Esophagus squamous epithelium (tissue), 4 donors: ENCODE measurements around the gene CRYAA.
"Not testable (repeated sequence)": the region's sequence is repeated elsewhere in the genome, so short reads cannot be mapped to it uniquely, and the experiment has no call there.

Experiments used
- POLR2A ChIP-seq, 4 donors: fragments of 450-650 bp; IDR thresholded peaks; one replicate each; pipeline ENCODE4 v1.6.1; 2017; ENCODE audit warnings: antibody characterized with exemption in 4 of 4, mild to moderate bottlenecking in 4 of 4, moderate library complexity in 3 of 4
- TF ChIP-seq, protein P1 (sequence below), 6 experiments: fragments of 450-650 bp in 4 of 6; fragments of 200-600 bp in 2 of 6; sonication (generic) in 2 of 6; IDR thresholded peaks; one replicate each; pipeline ENCODE4 v1.5.1; 2016 to 2019; ENCODE audit warnings: antibody characterized with exemption in 6 of 6, mild to moderate bottlenecking in 4 of 6, moderate library complexity in 4 of 6

DNA sequence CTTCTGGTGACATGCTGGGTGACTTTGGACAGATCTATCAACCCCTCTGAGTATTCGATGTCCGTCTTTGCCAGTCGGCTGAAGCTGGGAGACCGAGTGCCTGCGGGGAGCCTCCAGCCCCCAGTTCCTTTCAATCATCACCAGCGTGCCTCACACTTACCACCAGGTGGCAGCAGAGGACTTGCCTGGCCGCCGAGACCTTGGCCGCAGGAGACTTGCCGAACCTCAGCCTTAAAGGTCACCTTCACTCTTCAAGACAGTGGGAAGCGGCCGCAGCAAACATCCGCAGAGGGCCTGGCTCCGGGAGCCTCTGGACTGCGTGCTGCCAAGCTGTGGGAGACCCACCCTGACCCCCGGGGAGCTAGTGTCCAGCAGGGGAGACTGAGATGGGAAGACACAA, 7.8 kb downstream of the CRYAA start:
- TF ChIP-seq, protein P1, sequence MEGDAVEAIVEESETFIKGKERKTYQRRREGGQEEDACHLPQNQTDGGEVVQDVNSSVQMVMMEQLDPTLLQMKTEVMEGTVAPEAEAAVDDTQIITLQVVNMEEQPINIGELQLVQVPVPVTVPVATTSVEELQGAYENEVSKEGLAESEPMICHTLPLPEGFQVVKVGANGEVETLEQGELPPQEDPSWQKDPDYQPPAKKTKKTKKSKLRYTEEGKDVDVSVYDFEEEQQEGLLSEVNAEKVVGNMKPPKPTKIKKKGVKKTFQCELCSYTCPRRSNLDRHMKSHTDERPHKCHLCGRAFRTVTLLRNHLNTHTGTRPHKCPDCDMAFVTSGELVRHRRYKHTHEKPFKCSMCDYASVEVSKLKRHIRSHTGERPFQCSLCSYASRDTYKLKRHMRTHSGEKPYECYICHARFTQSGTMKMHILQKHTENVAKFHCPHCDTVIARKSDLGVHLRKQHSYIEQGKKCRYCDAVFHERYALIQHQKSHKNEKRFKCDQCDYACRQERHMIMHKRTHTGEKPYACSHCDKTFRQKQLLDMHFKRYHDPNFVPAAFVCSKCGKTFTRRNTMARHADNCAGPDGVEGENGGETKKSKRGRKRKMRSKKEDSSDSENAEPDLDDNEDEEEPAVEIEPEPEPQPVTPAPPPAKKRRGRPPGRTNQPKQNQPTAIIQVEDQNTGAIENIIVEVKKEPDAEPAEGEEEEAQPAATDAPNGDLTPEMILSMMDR (IDR thresholded peaks at IDR 0.05) = not testable (repeated sequence)
- TF ChIP-seq POLR2A (IDR thresholded peaks at IDR 0.05) = not testable (repeated sequence)
